ENCODE measurements around the gene NUDT7.

- TF ChIP-seq POLR2A (IDR thresholded peaks at IDR 0.05) (no peak), POLR2AphosphoS5 (IDR thresholded peaks at IDR 0.05; ENCODE audit: insufficient read depth in 1 of 2, low read depth in 1 of 2) (no peak)
- TF ChIP-seq, protein P1, sequence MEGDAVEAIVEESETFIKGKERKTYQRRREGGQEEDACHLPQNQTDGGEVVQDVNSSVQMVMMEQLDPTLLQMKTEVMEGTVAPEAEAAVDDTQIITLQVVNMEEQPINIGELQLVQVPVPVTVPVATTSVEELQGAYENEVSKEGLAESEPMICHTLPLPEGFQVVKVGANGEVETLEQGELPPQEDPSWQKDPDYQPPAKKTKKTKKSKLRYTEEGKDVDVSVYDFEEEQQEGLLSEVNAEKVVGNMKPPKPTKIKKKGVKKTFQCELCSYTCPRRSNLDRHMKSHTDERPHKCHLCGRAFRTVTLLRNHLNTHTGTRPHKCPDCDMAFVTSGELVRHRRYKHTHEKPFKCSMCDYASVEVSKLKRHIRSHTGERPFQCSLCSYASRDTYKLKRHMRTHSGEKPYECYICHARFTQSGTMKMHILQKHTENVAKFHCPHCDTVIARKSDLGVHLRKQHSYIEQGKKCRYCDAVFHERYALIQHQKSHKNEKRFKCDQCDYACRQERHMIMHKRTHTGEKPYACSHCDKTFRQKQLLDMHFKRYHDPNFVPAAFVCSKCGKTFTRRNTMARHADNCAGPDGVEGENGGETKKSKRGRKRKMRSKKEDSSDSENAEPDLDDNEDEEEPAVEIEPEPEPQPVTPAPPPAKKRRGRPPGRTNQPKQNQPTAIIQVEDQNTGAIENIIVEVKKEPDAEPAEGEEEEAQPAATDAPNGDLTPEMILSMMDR (IDR thresholded peaks at IDR 0.05): no peak
These were observed 62.4 kb downstream of the NUDT7 start for GRCh38 chr16:77784441-77785372.
